Neural cell (in vitro differentiated cells): ENCODE data around the gene ETV6. TPM values are rescaled to one million over a fixed set of nuclear protein-coding genes. Genes with fewer than 3 reads are reported as not detected.

Experiments
- H2AFZ ChIP-seq: fragments of 200-600, 300-800 bp; sonication (generic), shearing (Covaris generic); 2 replicates; pipeline ENCODE4 v1.6.0; 2014; ENCODE audit warnings: low read depth, mild to moderate bottlenecking, antibody characterized with exemption, low read length, moderate library complexity
- H3F3A ChIP-seq: fragments of 200-600 bp; shearing (Covaris generic); 2 replicates; pipeline ENCODE4 v1.6.1; 2016; ENCODE audit warnings: mild to moderate bottlenecking, moderate library complexity, mixed read lengths, antibody characterized with exemption, low read length; ENCODE audit not compliant: insufficient read depth, poor library complexity, severe bottlenecking
- H3K27ac ChIP-seq: fragments of 200-600, 300-800 bp; sonication (generic), shearing (Covaris generic); 2 replicates; pipeline ENCODE4 v1.5.1; 2014; ENCODE audit warnings: mild to moderate bottlenecking, low read length, moderate library complexity
- H3K27me3 ChIP-seq: fragments of 300-800, 200-600 bp; sonication (generic), shearing (Covaris generic); 2 replicates; pipeline ENCODE4 v1.6.0; 2014; ENCODE audit warnings: mild to moderate bottlenecking, low read depth, low read length, moderate library complexity; ENCODE audit not compliant: insufficient read depth
- H3K36me3 ChIP-seq: fragments of 300-800, 200-600 bp; sonication (generic), shearing (Covaris generic); 2 replicates; pipeline ENCODE4 v1.5.1; 2014; ENCODE audit warnings: mild to moderate bottlenecking, antibody characterized with exemption, low read length, moderate library complexity; ENCODE audit not compliant: insufficient read depth
- H3K4me2 ChIP-seq: fragments of 300-800, 200-600 bp; sonication (generic), shearing (Covaris generic); 2 replicates; pipeline ENCODE4 v1.6.0; 2014; ENCODE audit warnings: mild to moderate bottlenecking, low read length
- H3K4me3 ChIP-seq: fragments of 300-800, 200-600 bp; sonication (generic), shearing (Covaris generic); 2 replicates; pipeline ENCODE4 v1.5.1; 2014; ENCODE audit warnings: mild to moderate bottlenecking, low read length, moderate library complexity
- H3K79me2 ChIP-seq: fragments of 200-600 bp; shearing (Covaris generic); replicated peaks from 2 replicates; pipeline ENCODE4 v1.6.0; 2014; ENCODE audit warnings: mild to moderate bottlenecking, low read length, moderate library complexity; ENCODE audit not compliant: insufficient read depth
- H3K9ac ChIP-seq: fragments of 300-800, 200-600 bp; sonication (generic), shearing (Covaris generic); 2 replicates; pipeline ENCODE4 v1.6.1; 2016; ENCODE audit warnings: mild to moderate bottlenecking, low read length, mixed read lengths
- H3K9me2 ChIP-seq: fragments of 200-600 bp; shearing (Covaris generic); 2 replicates; pipeline ENCODE4 v1.6.1; 2016; ENCODE audit warnings: mild to moderate bottlenecking, low read length, mixed read lengths; ENCODE audit not compliant: insufficient read depth
- H3K9me3 ChIP-seq: fragments of 200-600, 300-800 bp; sonication (generic), shearing (Covaris generic); 2 replicates; pipeline ENCODE4 v1.6.1; 2016; ENCODE audit warnings: mild to moderate bottlenecking, mixed run types, low read length, moderate library complexity, mixed read lengths
- H4K20me1 ChIP-seq: fragments of 200-600 bp; shearing (Covaris generic); 2 replicates; pipeline ENCODE4 v1.6.1; 2016; ENCODE audit warnings: mild to moderate bottlenecking, mixed run types; ENCODE audit not compliant: insufficient read depth
- EP300 ChIP-seq: fragments of 450-650 bp; conservative IDR thresholded peaks from 2 replicates; pipeline ENCODE4 v1.6.1; 2014; ENCODE audit warnings: antibody characterized with exemption, mild to moderate bottlenecking, moderate library complexity; ENCODE audit not compliant: poor library complexity, severe bottlenecking
- EZH2 ChIP-seq: fragments of 200-600, 300-800 bp; shearing (Covaris generic), sonication (generic); IDR thresholded peaks from 2 replicates; pipeline ENCODE4 v1.6.1; 2014; ENCODE audit warnings: antibody characterized with exemption, low read length, borderline replicate concordance, mild to moderate bottlenecking; ENCODE audit not compliant: insufficient read depth, poor library complexity, severe bottlenecking
- MXI1 ChIP-seq: fragments of 450-650 bp; conservative IDR thresholded peaks from 2 replicates; pipeline ENCODE4 v1.6.1; 2014; ENCODE audit warnings: antibody characterized with exemption, mild to moderate bottlenecking; ENCODE audit not compliant: poor library complexity, severe bottlenecking
- POLR2AphosphoS5 ChIP-seq: IDR thresholded peaks from 2 replicates; pipeline ENCODE4 v1.6.1; 2012
- RAD21 ChIP-seq: fragments of 450-650 bp; conservative IDR thresholded peaks from 2 replicates; pipeline ENCODE4 v1.6.1; 2014; ENCODE audit warnings: antibody characterized with exemption, mild to moderate bottlenecking, moderate library complexity
- SMC3 ChIP-seq: fragments of 450-650 bp; conservative IDR thresholded peaks from 2 replicates; pipeline ENCODE4 v1.6.1; 2014; ENCODE audit warnings: antibody characterized with exemption, mild to moderate bottlenecking, moderate library complexity; ENCODE audit not compliant: poor library complexity
- TAF1 ChIP-seq: IDR thresholded peaks from 2 replicates; pipeline ENCODE4 v1.6.1; 2012; ENCODE audit warnings: low read depth
- polyA plus RNA-seq: library from polyadenylated mRNA; depleted of rRNA; stranded (reverse); fragments of >200 nt; gene quantifications from 2 replicates; pipeline ENCODE4 v1.2.3, GENCODE V29; 2014
- TF ChIP-seq, protein P1 (sequence below): fragments of 450-650 bp; IDR thresholded peaks from 2 replicates; pipeline ENCODE4 v1.5.1; 2014; ENCODE audit warnings: antibody characterized with exemption, mild to moderate bottlenecking, moderate library complexity; ENCODE audit not compliant: poor library complexity, severe bottlenecking
- TF ChIP-seq, protein P2 (sequence below): IDR thresholded peaks from 2 replicates; pipeline ENCODE4 v1.6.1; 2012; ENCODE audit warnings: borderline replicate concordance

Gene ETV6
- polyA plus RNA-seq, 1 donor from 2014 or later = 1.6 TPM

DNA sequence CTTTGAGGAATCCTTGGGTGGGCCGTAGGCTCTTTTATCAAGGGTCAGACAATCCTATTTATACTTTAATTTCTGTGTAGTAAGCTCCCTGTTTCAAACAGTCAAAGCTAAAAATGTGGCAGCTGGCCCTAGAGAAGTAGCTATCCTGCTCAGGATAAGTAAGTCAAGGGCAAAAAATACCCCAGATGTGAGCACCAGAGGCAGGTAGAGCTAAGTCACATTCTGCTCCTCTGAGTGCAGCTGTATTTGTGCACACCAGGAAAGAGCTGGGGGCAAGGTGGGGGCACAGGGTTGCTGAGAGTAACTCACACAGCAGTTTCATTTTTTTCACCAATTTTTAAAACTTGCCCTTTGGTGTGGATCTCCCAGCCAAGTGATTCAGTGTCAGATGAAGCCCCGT lies 5.3 kb downstream of the ETV6 start:
- Histone ChIP-seq H3K9ac (no peak overlapping the region), H2AFZ (no peak overlapping the region), H3K27me3 (no peaks in the 10 kb centered on the region), H3K4me2 (no peak overlapping the region), H3K9me2 (no peaks in the 10 kb centered on the region), H3K36me3 (no peaks in the 10 kb centered on the region), H3K9me3 (no peaks in the 10 kb centered on the region), H4K20me1 (no peaks in the 10 kb centered on the region), H3K4me3 (no peak overlapping the region), H3K27ac (no peak overlapping the region), H3K79me2 (peaks cover 19% of the 10 kb centered on the region), H3F3A (no peaks in the 10 kb centered on the region)
- TF ChIP-seq MXI1 (no peak), EP300 (no peak), TAF1 (no peak), EZH2 (no peak), RAD21 (no peak), SMC3 (no peak), POLR2AphosphoS5 (no peak)
- TF ChIP-seq, protein P1, sequence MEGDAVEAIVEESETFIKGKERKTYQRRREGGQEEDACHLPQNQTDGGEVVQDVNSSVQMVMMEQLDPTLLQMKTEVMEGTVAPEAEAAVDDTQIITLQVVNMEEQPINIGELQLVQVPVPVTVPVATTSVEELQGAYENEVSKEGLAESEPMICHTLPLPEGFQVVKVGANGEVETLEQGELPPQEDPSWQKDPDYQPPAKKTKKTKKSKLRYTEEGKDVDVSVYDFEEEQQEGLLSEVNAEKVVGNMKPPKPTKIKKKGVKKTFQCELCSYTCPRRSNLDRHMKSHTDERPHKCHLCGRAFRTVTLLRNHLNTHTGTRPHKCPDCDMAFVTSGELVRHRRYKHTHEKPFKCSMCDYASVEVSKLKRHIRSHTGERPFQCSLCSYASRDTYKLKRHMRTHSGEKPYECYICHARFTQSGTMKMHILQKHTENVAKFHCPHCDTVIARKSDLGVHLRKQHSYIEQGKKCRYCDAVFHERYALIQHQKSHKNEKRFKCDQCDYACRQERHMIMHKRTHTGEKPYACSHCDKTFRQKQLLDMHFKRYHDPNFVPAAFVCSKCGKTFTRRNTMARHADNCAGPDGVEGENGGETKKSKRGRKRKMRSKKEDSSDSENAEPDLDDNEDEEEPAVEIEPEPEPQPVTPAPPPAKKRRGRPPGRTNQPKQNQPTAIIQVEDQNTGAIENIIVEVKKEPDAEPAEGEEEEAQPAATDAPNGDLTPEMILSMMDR = no peak
- TF ChIP-seq, protein P2, sequence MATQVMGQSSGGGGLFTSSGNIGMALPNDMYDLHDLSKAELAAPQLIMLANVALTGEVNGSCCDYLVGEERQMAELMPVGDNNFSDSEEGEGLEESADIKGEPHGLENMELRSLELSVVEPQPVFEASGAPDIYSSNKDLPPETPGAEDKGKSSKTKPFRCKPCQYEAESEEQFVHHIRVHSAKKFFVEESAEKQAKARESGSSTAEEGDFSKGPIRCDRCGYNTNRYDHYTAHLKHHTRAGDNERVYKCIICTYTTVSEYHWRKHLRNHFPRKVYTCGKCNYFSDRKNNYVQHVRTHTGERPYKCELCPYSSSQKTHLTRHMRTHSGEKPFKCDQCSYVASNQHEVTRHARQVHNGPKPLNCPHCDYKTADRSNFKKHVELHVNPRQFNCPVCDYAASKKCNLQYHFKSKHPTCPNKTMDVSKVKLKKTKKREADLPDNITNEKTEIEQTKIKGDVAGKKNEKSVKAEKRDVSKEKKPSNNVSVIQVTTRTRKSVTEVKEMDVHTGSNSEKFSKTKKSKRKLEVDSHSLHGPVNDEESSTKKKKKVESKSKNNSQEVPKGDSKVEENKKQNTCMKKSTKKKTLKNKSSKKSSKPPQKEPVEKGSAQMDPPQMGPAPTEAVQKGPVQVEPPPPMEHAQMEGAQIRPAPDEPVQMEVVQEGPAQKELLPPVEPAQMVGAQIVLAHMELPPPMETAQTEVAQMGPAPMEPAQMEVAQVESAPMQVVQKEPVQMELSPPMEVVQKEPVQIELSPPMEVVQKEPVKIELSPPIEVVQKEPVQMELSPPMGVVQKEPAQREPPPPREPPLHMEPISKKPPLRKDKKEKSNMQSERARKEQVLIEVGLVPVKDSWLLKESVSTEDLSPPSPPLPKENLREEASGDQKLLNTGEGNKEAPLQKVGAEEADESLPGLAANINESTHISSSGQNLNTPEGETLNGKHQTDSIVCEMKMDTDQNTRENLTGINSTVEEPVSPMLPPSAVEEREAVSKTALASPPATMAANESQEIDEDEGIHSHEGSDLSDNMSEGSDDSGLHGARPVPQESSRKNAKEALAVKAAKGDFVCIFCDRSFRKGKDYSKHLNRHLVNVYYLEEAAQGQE = no peak

DNA sequence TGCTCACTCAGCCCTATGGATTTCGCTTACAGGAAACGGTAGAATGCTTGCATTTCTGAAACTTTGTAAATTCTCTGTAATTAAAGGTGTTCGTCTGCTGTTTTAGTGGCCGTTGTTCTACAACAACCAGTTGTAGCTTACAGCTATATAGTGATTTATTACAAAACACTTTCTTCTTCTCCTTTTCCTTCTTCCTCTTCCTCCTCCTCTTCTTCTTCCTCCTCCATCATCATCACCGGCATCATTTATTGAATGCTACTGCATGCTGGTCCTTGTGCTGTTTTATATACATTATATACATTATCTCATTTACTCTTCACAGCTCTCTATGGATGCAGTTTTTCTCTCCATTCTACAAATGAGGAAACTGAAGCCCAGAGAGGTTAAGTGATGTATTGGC lies 6.4 kb downstream of the ETV6 start:
- Histone ChIP-seq H3K27me3 (no peaks in the 10 kb centered on the region), H3K4me2 (no peak overlapping the region), H4K20me1 (no peaks in the 10 kb centered on the region), H3K9me2 (no peaks in the 10 kb centered on the region), H3K4me3 (no peak overlapping the region), H3K27ac (no peak overlapping the region), H3K9ac (no peak overlapping the region), H3K79me2 (peaks cover 19% of the 10 kb centered on the region), H3K9me3 (no peaks in the 10 kb centered on the region), H3F3A (no peaks in the 10 kb centered on the region), H2AFZ (no peak overlapping the region), H3K36me3 (no peaks in the 10 kb centered on the region)
- TF ChIP-seq EP300 = no peak
- TF ChIP-seq TAF1 = no peak

DNA sequence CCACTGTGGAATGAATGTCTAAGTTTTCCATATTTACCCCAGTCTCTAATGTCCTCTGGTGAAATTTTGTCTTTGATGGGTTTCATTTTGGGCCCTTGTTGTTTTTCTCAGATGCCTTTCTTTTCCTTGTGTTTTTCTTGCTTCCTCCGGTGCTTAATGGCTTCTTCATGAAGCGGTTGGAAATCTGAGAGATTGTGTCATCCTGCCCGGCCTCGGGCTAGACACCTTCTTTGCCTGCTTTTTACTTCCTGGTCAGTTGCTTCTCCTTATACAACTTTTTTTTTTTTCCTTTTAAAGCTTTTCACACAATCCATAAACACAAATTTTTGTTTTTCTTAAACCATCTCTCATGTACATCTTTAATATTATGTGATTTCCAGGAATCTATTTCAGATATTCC lies 7.1 kb downstream of the ETV6 start:
- no peak overlapping the region for H2AFZ ChIP-seq
- H3K9me2 ChIP-seq = no peaks in the 10 kb centered on the region
- no peaks in the 10 kb centered on the region for H3F3A ChIP-seq
- no peak overlapping the region for H3K27ac ChIP-seq
- no peaks in the 10 kb centered on the region for H3K9me3 ChIP-seq
- H4K20me1 ChIP-seq = no peaks in the 10 kb centered on the region
- H3K9ac ChIP-seq = no peak overlapping the region
- H3K4me2 ChIP-seq = no peak overlapping the region
- H3K4me3 ChIP-seq = no peak overlapping the region
- H3K36me3 ChIP-seq = no peaks in the 10 kb centered on the region
- H3K27me3 ChIP-seq = no peaks in the 10 kb centered on the region
- TF ChIP-seq RAD21 (no peak), MXI1 (no peak), EP300 (no peak), SMC3 (no peak)
- TF ChIP-seq, protein P1 = no peak
- H3K79me2 ChIP-seq = peaks cover 19% of the 10 kb centered on the region
